OCI-LY7 (cell line): ENCODE results near the gene HLX. TPM values are rescaled to one million over a fixed set of nuclear protein-coding genes. Genes with fewer than 3 reads are reported as not detected.

Source experiments
- BruUV-seq: library from RNA; stranded (reverse); fragments of 400-500 nt; replicated peaks from 2 replicates; lab custom pipeline; 2021; lab: Mats Ljungman, UMichigan
- CTCF ChIA-PET: fragments of 300-600 bp; sonication (Branson Sonifier 250); formaldehyde crosslinking; loops from one replicate; lab custom pipeline; 2022; ENCODE audit warnings: antibody characterized with exemption; ENCODE audit not compliant: unreplicated experiment; lab: Charles Lee
- POLR2A ChIA-PET: fragments of 300-600 bp; sonication (Branson Sonifier 250); formaldehyde crosslinking; loops from one replicate; lab custom pipeline; 2022; ENCODE audit warnings: antibody characterized with exemption; lab: Charles Lee
- DNase-seq: peaks from one replicate; pipeline ENCODE4 v3.0.0-alpha.2; 2015; ENCODE audit warnings: low spot score
- H2AFZ ChIP-seq: fragments of 200-600 bp; sonication (generic), shearing (Covaris generic); 2 replicates; pipeline ENCODE4 v1.6.1; 2014; ENCODE audit warnings: mild to moderate bottlenecking, antibody characterized with exemption, low read length, moderate library complexity
- H3K27ac ChIP-seq: fragments of 200-600 bp; sonication (generic); 2 replicates; pipeline ENCODE4 v1.5.1; 2014; ENCODE audit warnings: mixed run types, low read depth, mild to moderate bottlenecking, moderate library complexity, low read length, inconsistent platforms; ENCODE audit not compliant: poor library complexity, severe bottlenecking
- H3K36me3 ChIP-seq: fragments of 200-600 bp; sonication (generic); 2 replicates; pipeline ENCODE4 v1.6.1; 2014; ENCODE audit warnings: mild to moderate bottlenecking, antibody characterized with exemption, low read length, moderate library complexity, mixed read lengths; ENCODE audit not compliant: insufficient read depth
- H3K4me1 ChIP-seq: fragments of 200-600 bp; sonication (generic); 2 replicates; pipeline ENCODE4 v1.5.1; 2014; ENCODE audit warnings: mild to moderate bottlenecking, low read length; ENCODE audit not compliant: insufficient read depth, poor library complexity, severe bottlenecking
- H3K4me2 ChIP-seq: fragments of 200-600 bp; sonication (generic); 2 replicates; pipeline ENCODE4 v1.6.1; 2014; ENCODE audit warnings: mild to moderate bottlenecking, low read length
- H3K4me3 ChIP-seq: fragments of 200-600 bp; sonication (generic); 2 replicates; pipeline ENCODE4 v1.5.1; 2014; ENCODE audit warnings: mild to moderate bottlenecking, low read depth, low read length; ENCODE audit not compliant: poor library complexity, severe bottlenecking
- H3K79me2 ChIP-seq: fragments of 200-600 bp; sonication (generic); 2 replicates; pipeline ENCODE4 v1.6.1; 2016; ENCODE audit warnings: low read depth, mild to moderate bottlenecking, low read length, moderate library complexity, mixed read lengths; ENCODE audit not compliant: insufficient read depth
- H3K9me2 ChIP-seq: fragments of 200-600 bp; sonication (generic); 2 replicates; pipeline ENCODE4 v1.6.1; 2016; ENCODE audit warnings: mild to moderate bottlenecking, low read length, mixed read lengths; ENCODE audit not compliant: insufficient read depth
- H3K9me3 ChIP-seq: fragments of 200-600 bp; sonication (generic); 2 replicates; pipeline ENCODE4 v1.6.1; 2014; ENCODE audit warnings: mild to moderate bottlenecking, mixed run types, low read length, mixed read lengths
- H4K20me1 ChIP-seq: fragments of 200-600 bp; sonication (generic); 2 replicates; pipeline ENCODE4 v1.6.1; 2014; ENCODE audit warnings: mild to moderate bottlenecking, antibody characterized with exemption, low read length, moderate library complexity, mixed read lengths; ENCODE audit not compliant: insufficient read depth
- EZH2phosphoT487 ChIP-seq: fragments of 200-600 bp; sonication (generic); IDR thresholded peaks from 2 replicates; pipeline ENCODE4 v1.6.1; 2018; ENCODE audit warnings: low read depth, borderline replicate concordance, mild to moderate bottlenecking, mixed run types, antibody characterized with exemption, low read length, moderate library complexity, mixed read lengths
- intact Hi-C: fragments of 100-400 bp; cut with micrococcal nuclease; formaldehyde crosslinking; loops from one replicate; pipeline ENCODE4 v1.10.0; 2022; ENCODE audit not compliant: unreplicated experiment
- total RNA-seq, 2 experiments: library from RNA; depleted of rRNA in 1 of 2; stranded (reverse); fragments of >200 nt in 1 of 2; shearing (Covaris generic) in 1 of 2; gene quantifications; 2 replicates each; pipeline ENCODE4 v1.2.3, GENCODE V29; 2014 to 2022
- TF ChIP-seq, protein P1 (sequence below): fragments of 200-600 bp; sonication (generic); conservative IDR thresholded peaks from 2 replicates; pipeline ENCODE4 v1.5.1; 2014; ENCODE audit warnings: mild to moderate bottlenecking, antibody characterized with exemption, low read length, moderate library complexity, mixed read lengths

The HLX gene
- total RNA-seq, 2 experiments from 2014 or later = not detected

DNA sequence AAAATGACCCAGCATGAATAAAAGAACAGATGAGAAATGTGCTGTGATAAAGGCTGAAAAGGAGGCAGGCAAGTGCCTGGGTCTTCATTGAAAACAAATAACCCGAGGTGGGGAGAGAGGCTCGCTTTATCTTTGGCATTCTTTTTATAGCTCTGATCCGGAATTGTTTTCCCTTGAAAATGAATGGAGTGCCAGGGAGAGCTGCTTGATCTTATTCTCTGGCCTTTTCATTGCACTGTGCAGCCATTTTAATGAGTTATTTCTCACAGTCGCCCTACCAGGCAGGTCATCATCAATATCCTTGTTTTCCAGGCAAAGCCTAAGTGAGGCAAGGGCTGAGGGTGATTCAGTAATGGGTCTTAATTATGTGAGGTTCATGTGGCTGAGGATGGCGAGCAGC, 39.8 kb upstream of the HLX start:
- no peaks in the 10 kb centered on the region for H3K79me2 ChIP-seq
- no peak overlapping the region for H3K4me3 ChIP-seq
- no peaks in the 10 kb centered on the region for H3K4me1 ChIP-seq
- no peak for DNase-seq
- no peak overlapping the region for H3K4me2 ChIP-seq
- TF ChIP-seq EZH2phosphoT487 = no peak
- TF ChIP-seq, protein P1, sequence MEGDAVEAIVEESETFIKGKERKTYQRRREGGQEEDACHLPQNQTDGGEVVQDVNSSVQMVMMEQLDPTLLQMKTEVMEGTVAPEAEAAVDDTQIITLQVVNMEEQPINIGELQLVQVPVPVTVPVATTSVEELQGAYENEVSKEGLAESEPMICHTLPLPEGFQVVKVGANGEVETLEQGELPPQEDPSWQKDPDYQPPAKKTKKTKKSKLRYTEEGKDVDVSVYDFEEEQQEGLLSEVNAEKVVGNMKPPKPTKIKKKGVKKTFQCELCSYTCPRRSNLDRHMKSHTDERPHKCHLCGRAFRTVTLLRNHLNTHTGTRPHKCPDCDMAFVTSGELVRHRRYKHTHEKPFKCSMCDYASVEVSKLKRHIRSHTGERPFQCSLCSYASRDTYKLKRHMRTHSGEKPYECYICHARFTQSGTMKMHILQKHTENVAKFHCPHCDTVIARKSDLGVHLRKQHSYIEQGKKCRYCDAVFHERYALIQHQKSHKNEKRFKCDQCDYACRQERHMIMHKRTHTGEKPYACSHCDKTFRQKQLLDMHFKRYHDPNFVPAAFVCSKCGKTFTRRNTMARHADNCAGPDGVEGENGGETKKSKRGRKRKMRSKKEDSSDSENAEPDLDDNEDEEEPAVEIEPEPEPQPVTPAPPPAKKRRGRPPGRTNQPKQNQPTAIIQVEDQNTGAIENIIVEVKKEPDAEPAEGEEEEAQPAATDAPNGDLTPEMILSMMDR = no peak
- BruUV-seq = no TSS peak
- no peak overlapping the region for H2AFZ ChIP-seq
- no peak overlapping the region for H3K27ac ChIP-seq
- H3K9me3 ChIP-seq = no peaks in the 10 kb centered on the region
- no peaks in the 10 kb centered on the region for H3K9me2 ChIP-seq
- ChIA-PET POLR2A (no interaction called here), CTCF (no interaction called here)
- intact Hi-C loops = no loop called here
- H4K20me1 ChIP-seq = no peaks in the 10 kb centered on the region
- H3K36me3 ChIP-seq = no peaks in the 10 kb centered on the region

- BruUV-seq = no TSS peak
- H3K4me2 ChIP-seq = no peak overlapping the region
- TF ChIP-seq, protein P1 = no peak
- TF ChIP-seq EZH2phosphoT487 = no peak
- intact Hi-C loops = no loop called here
- no peaks in the 10 kb centered on the region for H3K9me3 ChIP-seq
- H3K79me2 ChIP-seq = no peaks in the 10 kb centered on the region
- H3K36me3 ChIP-seq = no peaks in the 10 kb centered on the region
- no peaks in the 10 kb centered on the region for H4K20me1 ChIP-seq
- no peak for DNase-seq
- H3K27ac ChIP-seq = no peak overlapping the region
- H3K4me1 ChIP-seq = no peaks in the 10 kb centered on the region
- H3K4me3 ChIP-seq = no peak overlapping the region
- ChIA-PET POLR2A (interaction anchor here (1.0 kb wide), 1 partner anchor 252 kb away, joined by 5 read pairs; no protein-coding TSS in a partner anchor), CTCF (no interaction called here)
- H3K9me2 ChIP-seq = no peaks in the 10 kb centered on the region
- H2AFZ ChIP-seq = no peak overlapping the region
Observed at GRCh38 chr1:220841293-220841692, 38.0 kb upstream of the HLX start.

DNA sequence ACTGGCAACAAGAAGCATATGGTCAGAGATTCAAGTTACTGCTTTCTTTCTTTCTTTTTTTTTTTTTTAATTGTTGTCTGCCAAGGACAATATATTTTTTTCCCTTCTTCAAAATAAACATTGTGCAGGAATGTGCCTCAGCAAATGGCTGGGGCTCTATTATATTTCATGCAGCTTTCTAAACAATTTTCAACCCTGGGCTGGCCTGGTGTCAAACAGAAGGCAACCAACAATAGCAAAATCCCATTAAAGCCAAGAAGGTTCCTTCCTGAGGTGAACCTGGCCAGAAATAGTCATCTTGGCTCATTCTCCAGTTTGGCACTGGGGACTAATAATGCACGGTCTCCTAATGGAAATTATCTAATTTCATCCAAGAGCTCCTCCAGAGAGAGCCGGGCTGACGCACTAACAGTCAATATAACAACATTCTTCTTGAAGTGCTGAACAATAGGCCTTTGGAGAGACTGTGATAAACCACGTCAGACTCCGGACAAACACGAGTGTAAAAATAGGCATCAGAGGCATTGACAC, 35.7 kb upstream of the HLX start:
- no TSS peak for BruUV-seq
- CTCF ChIA-PET = no interaction called here

More for the DNA sequence above, 35.7 kb upstream of the HLX start:
- H3K36me3 ChIP-seq = no peaks in the 10 kb centered on the region
- H3K9me3 ChIP-seq = no peaks in the 10 kb centered on the region
- H3K79me2 ChIP-seq = no peaks in the 10 kb centered on the region
- no peak overlapping the region for H3K4me3 ChIP-seq
- no peaks in the 10 kb centered on the region for H3K9me2 ChIP-seq
- intact Hi-C loops = no loop called here
- no peak overlapping the region for H2AFZ ChIP-seq
- H3K4me1 ChIP-seq = no peaks in the 10 kb centered on the region
- H4K20me1 ChIP-seq = no peaks in the 10 kb centered on the region
- no peak overlapping the region for H3K27ac ChIP-seq
- no peak overlapping the region for H3K4me2 ChIP-seq
- TF ChIP-seq, protein P1 = no peak
- no peak for TF ChIP-seq EZH2phosphoT487
- POLR2A ChIA-PET = no interaction called here
- no peak for DNase-seq
